PC-9 (cell line): ENCODE results near the gene ACHE.

Source experiments
- CTCF ChIP-seq: fragments of 200-600 bp; sonication (generic); conservative IDR thresholded peaks from 2 replicates; pipeline ENCODE4 v1.6.1; 2017; ENCODE audit warnings: mixed run types, antibody characterized with exemption, mild to moderate bottlenecking, moderate library complexity
- EZH2 ChIP-seq: fragments of 200-600 bp; sonication (generic); IDR thresholded peaks from 2 replicates; pipeline ENCODE4 v1.8.0; 2017; ENCODE audit warnings: antibody characterized with exemption, low read depth

- TF ChIP-seq CTCF (no peak), EZH2 (no peak)
These were observed 5.3 kb upstream of the ACHE start for GRCh38 chr7:100900978-100901377.
